Breast epithelium (tissue), 4 donors: ENCODE results near the gene TRMT61A. TPM values are rescaled to one million over a fixed set of nuclear protein-coding genes. Genes with fewer than 3 reads are reported as not detected.
A peak's percentile ranks its signal among the peaks of the same experiment; 100 is the strongest.

ENCODE experiments used
- DNase-seq, 2 donors: peaks; one replicate each; pipeline ENCODE4 v3.0.0-alpha.2; 2019; ENCODE audit warnings: low spot score in 2 of 2
- H3K27ac ChIP-seq, 2 donors: fragments of 200-600 bp; sonication (generic) in 1 of 2; one replicate each; pipeline ENCODE4 v1.5.1; 2016 to 2019; ENCODE audit warnings: mild to moderate bottlenecking in 1 of 2
- H3K27me3 ChIP-seq, 2 donors: fragments of 200-600 bp; sonication (generic) in 1 of 2; one replicate each; pipeline versions ENCODE4 v1.5.1 to v1.6.0; 2017 to 2019; ENCODE audit warnings: control low read depth in 1 of 2, mild to moderate bottlenecking in 1 of 2
- H3K36me3 ChIP-seq: fragments of 200-600 bp; one replicate; pipeline ENCODE4 v1.5.1; 2019
- H3K4me1 ChIP-seq, 2 donors: fragments of 200-600 bp; sonication (generic); one replicate each; pipeline ENCODE4 v1.5.1; 2016 to 2019; ENCODE audit warnings: control low read depth in 1 of 2
- H3K4me3 ChIP-seq, 3 donors: fragments of 200-600 bp; sonication (generic); 1 replicate in 2 of 3; 2 replicates in 1 of 3; pipeline ENCODE4 v1.5.1; 2016 to 2019; ENCODE audit warnings: mild to moderate bottlenecking in 3 of 3, moderate library complexity in 2 of 3
- H3K9me3 ChIP-seq, 2 donors: fragments of 200-600 bp; sonication (generic) in 1 of 2; one replicate each; pipeline ENCODE4 v1.5.1; 2016 to 2019; ENCODE audit warnings: control low read depth in 1 of 2
- CTCF ChIP-seq, 3 donors: fragments of 450-650 bp; IDR thresholded peaks; one replicate each; pipeline ENCODE4 v1.5.1; 2016 to 2017; ENCODE audit warnings: antibody characterized with exemption in 3 of 3, mild to moderate bottlenecking in 3 of 3, moderate library complexity in 3 of 3
- POLR2A ChIP-seq: fragments of 450-650 bp; IDR thresholded peaks from one replicate; pipeline ENCODE4 v1.6.1; 2016; ENCODE audit warnings: antibody characterized with exemption, mild to moderate bottlenecking, moderate library complexity
- POLR2AphosphoS5 ChIP-seq, 3 donors: sonication (generic); formaldehyde crosslinking; IDR thresholded peaks; one replicate each; pipeline ENCODE4 v1.6.1; 2017; ENCODE audit warnings: antibody characterized with exemption in 3 of 3
- intact Hi-C: fragments of 100-400 bp; cut with DNase I; formaldehyde crosslinking; loops from one replicate; pipeline ENCODE4 v1.15.1; 2023; ENCODE audit warnings: low total_unique reads
- total RNA-seq, 3 donors: library from RNA; depleted of rRNA; stranded (reverse); fragments of >200 nt; gene quantifications; one replicate each; pipeline ENCODE4 v1.1.0, GENCODE V29; 2016

TRMT61A gene
- total RNA-seq, 3 donors from 2014 or later, result 10.7 to 17.7 (median 11.3) TPM

GRCh38 chr14:103563844-103564505, 35.0 kb downstream of the TRMT61A start:
- Histone ChIP-seq H3K36me3 (no peaks in the 10 kb centered on the region), H3K27me3 (no peaks in the 10 kb centered on the region), H3K27ac (no peak overlapping the region), H3K9me3 (no peaks in the 10 kb centered on the region), H3K4me3 (peak overlapping the region; percentile 95 to 99 (median 97)), H3K4me1 (peaks cover 4 to 13% of the 10 kb centered on the region in 2 donors)
- intact Hi-C loops, result no loop called here
- no peak for DNase-seq
- TF ChIP-seq POLR2A, result no peak

DNA sequence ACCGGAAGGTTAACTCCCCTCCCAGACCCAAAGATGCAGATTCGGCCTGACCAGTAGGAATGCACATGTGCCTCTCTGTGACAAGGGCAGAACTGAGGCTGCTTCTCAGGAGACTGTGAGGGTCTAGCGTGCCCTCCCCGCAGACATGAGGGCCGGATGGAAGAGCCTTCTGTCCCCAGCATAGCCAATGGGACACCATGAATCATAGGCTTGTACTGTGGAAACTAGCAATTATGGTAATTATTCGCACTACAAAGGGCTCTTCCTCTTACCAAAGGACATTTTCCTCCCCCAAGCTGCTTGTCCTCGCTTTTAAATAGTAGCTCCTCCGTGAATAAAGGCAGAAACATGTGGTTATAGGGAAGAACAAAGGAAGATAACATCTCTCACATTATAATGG, 40.0 kb downstream of the TRMT61A start:
- intact Hi-C loops, result no loop called here
- Histone ChIP-seq H3K36me3 (no peaks in the 10 kb centered on the region), H3K9me3 (no peaks in the 10 kb centered on the region), H3K4me3 (no peak overlapping the region), H3K27me3 (no peaks in the 10 kb centered on the region), H3K4me1 (no peaks in the 10 kb centered on the region), H3K27ac (no peak overlapping the region)
- TF ChIP-seq CTCF (IDR thresholded peaks at IDR 0.05) (no peak), POLR2AphosphoS5 (IDR thresholded peaks at IDR 0.05) (no peak), POLR2A (no peak)
- DNase-seq, result no peak

GRCh38 chr14:103569408-103569807, 40.4 kb downstream of the TRMT61A start:
- no peaks in the 10 kb centered on the region for H3K4me1 ChIP-seq
- H3K4me3 ChIP-seq, result no peak overlapping the region
- TF ChIP-seq POLR2AphosphoS5 (IDR thresholded peaks at IDR 0.05) (no peak), CTCF (IDR thresholded peaks at IDR 0.05) (no peak), POLR2A (no peak)
- intact Hi-C loops, result no loop called here
- no peak overlapping the region for H3K27ac ChIP-seq
- H3K36me3 ChIP-seq, result no peaks in the 10 kb centered on the region
- no peak for DNase-seq
- no peaks in the 10 kb centered on the region for H3K27me3 ChIP-seq
- no peaks in the 10 kb centered on the region for H3K9me3 ChIP-seq

- no peaks in the 10 kb centered on the region for H3K9me3 ChIP-seq
- TF ChIP-seq POLR2AphosphoS5 (IDR thresholded peaks at IDR 0.05) (no peak), CTCF (IDR thresholded peaks at IDR 0.05) (no peak), POLR2A (no peak)
- DNase-seq, result no peak
- peaks cover 0 to 5% of the 10 kb centered on the region in 2 donors for H3K4me1 ChIP-seq
- H3K27ac ChIP-seq, result peak overlapping the region in 1 of 2 donors; percentile 8
- H3K36me3 ChIP-seq, result no peaks in the 10 kb centered on the region
- no peak overlapping the region for H3K4me3 ChIP-seq
- intact Hi-C loops, result loop anchor here (5.0 kb wide), 1 partner anchor 242 kb away; the partner anchor contains the start of gene EIF5
- no peaks in the 10 kb centered on the region for H3K27me3 ChIP-seq
These were observed 45.1 kb downstream of the TRMT61A start for GRCh38 chr14:103574104-103574503.

GRCh38 chr14:103574707-103575285, 45.8 kb downstream of the TRMT61A start:
- Histone ChIP-seq H3K27me3 (no peaks in the 10 kb centered on the region), H3K27ac (peak overlapping the region; percentile 8 to 89), H3K9me3 (no peaks in the 10 kb centered on the region), H3K36me3 (no peaks in the 10 kb centered on the region), H3K4me1 (peaks cover 0 to 5% of the 10 kb centered on the region in 2 donors), H3K4me3 (no peak overlapping the region)
- TF ChIP-seq POLR2AphosphoS5 (IDR thresholded peaks at IDR 0.05) (no peak), CTCF (IDR thresholded peaks at IDR 0.05) (no peak), POLR2A (no peak)
- DNase-seq, result no peak
- intact Hi-C loops, result loop anchor here (5.0 kb wide), 1 partner anchor 242 kb away; the partner anchor contains the start of gene EIF5
